HG02763 (cell line): ENCODE data around the gene ADAMTSL3.

Experiments
- ATAC-seq: cut with Tn5 transposase; IDR thresholded peaks from one replicate; pipeline ENCODE4 v1.9.1; 2021; ENCODE audit warnings: mild to moderate bottlenecking, moderate library complexity; ENCODE audit not compliant: unreplicated experiment

ADAMTSL3 gene

GRCh38 chr15:83656192-83656591, 2.3 kb downstream of the ADAMTSL3 start:
- no peak for ATAC-seq

DNA sequence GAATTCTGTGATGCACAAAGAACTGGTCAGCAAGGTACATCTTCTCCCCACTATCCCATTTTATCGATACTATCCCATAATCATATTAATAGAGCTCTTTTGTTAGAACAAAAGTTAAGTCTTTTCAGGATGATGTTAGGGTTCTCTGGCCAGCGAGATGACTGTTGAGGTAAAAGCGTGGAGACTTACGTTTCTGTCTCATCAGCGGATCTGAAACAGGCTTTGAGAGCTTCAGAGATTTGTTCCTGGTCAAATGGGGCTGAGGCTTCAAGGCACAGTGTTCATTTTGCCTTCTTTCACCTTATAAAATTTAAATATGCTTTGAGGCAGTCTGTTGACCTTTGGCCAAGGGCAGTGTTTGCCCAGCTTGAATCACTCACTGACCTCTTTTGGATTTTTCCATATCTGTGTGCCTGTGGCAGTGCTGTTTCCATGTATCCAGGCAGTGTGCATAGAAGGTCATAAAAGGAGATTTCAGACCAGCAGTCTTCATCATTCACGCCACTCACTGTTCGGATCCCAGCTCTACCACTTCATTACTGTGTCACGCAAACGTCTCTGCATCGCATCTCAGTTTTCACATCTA, 3.1 kb downstream of the ADAMTSL3 start:
- no peak for ATAC-seq

DNA sequence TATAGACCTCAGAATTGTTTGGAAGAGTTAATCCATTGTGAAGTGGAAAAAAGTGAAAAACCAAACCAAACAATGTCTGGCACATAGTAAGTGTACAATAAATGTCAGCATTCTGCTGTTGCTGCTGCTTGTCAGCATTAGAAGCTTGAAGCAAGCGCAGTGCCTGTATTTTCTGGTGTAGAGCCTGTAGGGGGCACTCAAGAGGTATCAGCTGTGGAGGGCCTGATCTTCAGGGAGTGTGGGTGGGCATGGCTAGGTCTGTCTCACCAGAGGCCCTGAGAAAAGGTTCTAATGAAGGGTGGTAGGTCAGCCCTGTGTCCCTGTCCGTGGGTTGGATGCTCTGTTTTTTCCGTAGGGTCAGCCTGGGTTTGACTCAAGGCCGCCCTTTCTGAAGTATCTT, 3.6 kb downstream of the ADAMTSL3 start:
- ATAC-seq, result no peak

GRCh38 chr15:83658430-83659416, 4.8 kb downstream of the ADAMTSL3 start:
- ATAC-seq, result no peak

GRCh38 chr15:83659417-83659812, 5.5 kb downstream of the ADAMTSL3 start:
- no peak for ATAC-seq

DNA sequence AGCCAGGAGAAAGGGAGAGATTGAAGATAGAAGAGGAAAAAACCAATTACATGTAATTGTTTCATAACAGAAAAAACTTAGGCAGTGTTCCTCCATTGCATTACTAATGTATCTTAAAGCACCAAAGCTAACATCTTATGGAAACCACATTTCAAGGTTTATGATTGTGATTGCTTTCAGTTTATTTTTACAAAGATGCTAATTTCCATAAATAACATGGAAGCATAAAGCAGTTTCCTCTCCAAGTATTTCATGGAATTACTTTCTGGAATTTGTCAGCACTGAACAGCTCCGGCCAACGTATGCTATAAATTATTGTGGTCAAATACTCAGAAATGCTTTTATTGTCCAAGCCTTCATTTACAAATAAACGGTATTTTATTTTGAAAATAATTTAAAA, 11.6 kb downstream of the ADAMTSL3 start:
- no peak for ATAC-seq

GRCh38 chr15:83670672-83671229, 16.8 kb downstream of the ADAMTSL3 start:
- no peak for ATAC-seq

DNA sequence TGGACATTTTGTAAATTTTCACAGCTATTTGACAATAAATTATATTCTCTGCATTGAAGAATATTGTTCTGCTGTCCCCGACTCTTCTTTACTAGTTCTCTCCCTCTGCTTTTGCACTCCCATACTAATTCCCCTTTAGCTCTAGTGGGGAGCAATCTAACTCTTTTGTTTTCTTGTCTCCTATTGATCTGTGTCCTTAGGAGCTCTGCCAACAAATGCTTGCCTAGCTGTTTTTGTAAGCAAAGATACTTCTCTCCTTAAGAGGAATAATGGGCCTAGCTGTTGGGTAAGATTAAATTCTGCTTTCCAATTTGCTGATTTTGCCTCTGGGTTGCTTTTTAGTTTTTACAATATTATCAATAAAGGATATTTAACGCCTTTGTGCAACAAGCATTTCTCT, 17.7 kb downstream of the ADAMTSL3 start:
- ATAC-seq, result no peak

- ATAC-seq, result no peak
These were observed 19.5 kb downstream of the ADAMTSL3 start for GRCh38 chr15:83673385-83673784.

DNA sequence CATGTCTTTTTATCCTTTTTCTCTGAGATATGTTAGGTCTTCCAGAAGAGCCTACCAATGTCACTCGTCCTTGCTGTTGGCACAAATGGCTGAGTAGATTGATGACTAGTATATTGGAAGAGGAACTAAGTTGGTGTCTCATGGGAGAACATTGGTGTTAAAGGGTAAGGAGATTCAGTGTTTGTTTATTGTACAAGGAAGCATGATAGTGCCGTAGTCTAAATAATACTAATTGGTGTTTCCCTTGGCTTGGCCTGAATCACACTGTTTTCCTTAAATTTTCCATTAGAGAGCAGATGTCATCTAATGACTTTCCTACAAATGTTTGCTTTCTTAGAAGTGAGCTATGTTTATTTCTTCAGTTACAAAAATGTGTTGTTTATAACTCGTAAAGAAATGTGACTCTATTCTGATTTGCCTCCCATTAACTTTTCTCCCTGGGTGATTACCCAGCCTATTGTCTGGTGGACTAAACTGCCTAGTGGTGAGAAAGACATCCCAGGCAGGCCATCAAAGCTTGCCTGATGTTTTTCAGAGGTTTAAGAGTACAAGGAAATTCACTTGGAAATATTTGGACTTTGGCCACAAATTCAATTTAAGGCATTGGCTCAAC, 28.7 kb downstream of the ADAMTSL3 start:
- ATAC-seq, result no peak

- no peak for ATAC-seq
These were observed 32.0 kb downstream of the ADAMTSL3 start for GRCh38 chr15:83685916-83686332.

- ATAC-seq, result no peak
These were observed 34.3 kb downstream of the ADAMTSL3 start for GRCh38 chr15:83688201-83688600.

GRCh38 chr15:83690676-83691075, 36.8 kb downstream of the ADAMTSL3 start:
- no peak for ATAC-seq

GRCh38 chr15:83692746-83693581, 39.0 kb downstream of the ADAMTSL3 start:
- no peak for ATAC-seq

GRCh38 chr15:83694015-83694414, 40.1 kb downstream of the ADAMTSL3 start:
- ATAC-seq, result no peak

- ATAC-seq, result no peak
These were observed 40.6 kb downstream of the ADAMTSL3 start for GRCh38 chr15:83694536-83694935.

GRCh38 chr15:83695246-83695645, 41.3 kb downstream of the ADAMTSL3 start:
- no peak for ATAC-seq

DNA sequence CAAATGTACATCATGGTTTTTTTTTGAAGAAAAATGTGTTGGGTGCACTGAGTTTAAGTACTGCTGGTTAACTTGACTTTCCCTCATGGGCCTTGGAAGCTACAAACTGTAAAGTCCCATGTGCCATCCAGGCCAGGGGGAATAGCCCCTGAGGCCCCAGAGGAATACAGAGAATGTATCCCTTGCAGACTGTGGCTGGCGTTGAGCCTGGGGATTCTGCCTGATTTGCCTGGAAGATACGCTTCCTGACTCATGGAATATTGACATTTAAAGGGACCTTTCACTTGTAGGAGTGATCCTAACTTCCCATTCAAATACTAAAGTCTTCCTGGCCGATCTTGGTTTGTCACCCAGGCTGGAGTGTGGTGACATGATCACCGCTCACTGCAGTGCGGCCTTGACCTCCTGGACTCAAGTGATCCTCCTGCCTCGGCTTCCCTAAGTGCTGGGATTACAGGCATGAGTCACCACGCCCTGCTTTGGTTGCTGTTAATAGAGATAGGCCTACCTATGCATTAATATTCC, 42.0 kb downstream of the ADAMTSL3 start:
- no peak for ATAC-seq

- ATAC-seq, result no peak
These were observed 43.8 kb downstream of the ADAMTSL3 start for GRCh38 chr15:83697716-83698115.

- ATAC-seq, result no peak
These were observed 44.4 kb downstream of the ADAMTSL3 start for GRCh38 chr15:83698294-83698693.
